HL-60 (cell line): ENCODE results near the gene TBC1D7.

Experiments
- GABPA ChIP-seq: IDR thresholded peaks from 2 replicates; pipeline ENCODE4 v1.6.1; 2012; ENCODE audit warnings: low read depth
- POLR2AphosphoS5 ChIP-seq: IDR thresholded peaks from 2 replicates; pipeline ENCODE4 v1.6.1; 2012; ENCODE audit warnings: low read depth
- SPI1 ChIP-seq: IDR thresholded peaks from 2 replicates; pipeline ENCODE4 v1.6.1; 2012; ENCODE audit warnings: low read depth, mild to moderate bottlenecking, borderline replicate concordance
- TF ChIP-seq, protein P1 (sequence below): IDR thresholded peaks from one replicate; pipeline ENCODE4 v1.5.1; 2011; ENCODE audit warnings: low read length, control low read depth, inconsistent platforms; ENCODE audit not compliant: insufficient read depth
- TF ChIP-seq, protein P2 (sequence below): IDR thresholded peaks from 2 replicates; pipeline ENCODE4 v1.6.1; 2012; ENCODE audit warnings: low read depth; ENCODE audit not compliant: insufficient replicate concordance

DNA sequence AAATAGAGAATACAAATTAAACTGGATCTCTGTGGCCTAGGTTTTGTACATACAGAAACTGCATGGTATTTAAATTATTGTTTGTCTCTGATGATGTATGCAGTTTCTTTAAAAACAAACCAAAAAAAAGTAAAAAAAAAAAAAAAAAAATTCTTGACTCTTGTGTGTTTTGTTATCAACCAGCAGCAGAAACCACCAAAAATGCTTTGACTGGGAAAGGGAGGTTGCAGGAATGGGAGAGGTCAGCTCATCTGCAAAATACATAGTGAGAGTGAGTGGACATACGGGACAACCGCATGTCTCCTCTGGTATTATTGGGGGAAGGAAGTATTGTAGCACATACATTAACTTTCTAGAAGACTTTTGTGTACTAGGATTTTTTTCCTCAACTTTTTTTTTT lies 38.0 kb downstream of the TBC1D7 start:
- TF ChIP-seq, protein P1, sequence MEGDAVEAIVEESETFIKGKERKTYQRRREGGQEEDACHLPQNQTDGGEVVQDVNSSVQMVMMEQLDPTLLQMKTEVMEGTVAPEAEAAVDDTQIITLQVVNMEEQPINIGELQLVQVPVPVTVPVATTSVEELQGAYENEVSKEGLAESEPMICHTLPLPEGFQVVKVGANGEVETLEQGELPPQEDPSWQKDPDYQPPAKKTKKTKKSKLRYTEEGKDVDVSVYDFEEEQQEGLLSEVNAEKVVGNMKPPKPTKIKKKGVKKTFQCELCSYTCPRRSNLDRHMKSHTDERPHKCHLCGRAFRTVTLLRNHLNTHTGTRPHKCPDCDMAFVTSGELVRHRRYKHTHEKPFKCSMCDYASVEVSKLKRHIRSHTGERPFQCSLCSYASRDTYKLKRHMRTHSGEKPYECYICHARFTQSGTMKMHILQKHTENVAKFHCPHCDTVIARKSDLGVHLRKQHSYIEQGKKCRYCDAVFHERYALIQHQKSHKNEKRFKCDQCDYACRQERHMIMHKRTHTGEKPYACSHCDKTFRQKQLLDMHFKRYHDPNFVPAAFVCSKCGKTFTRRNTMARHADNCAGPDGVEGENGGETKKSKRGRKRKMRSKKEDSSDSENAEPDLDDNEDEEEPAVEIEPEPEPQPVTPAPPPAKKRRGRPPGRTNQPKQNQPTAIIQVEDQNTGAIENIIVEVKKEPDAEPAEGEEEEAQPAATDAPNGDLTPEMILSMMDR = no peak
- TF ChIP-seq POLR2AphosphoS5 = no peak
- TF ChIP-seq, protein P2, sequence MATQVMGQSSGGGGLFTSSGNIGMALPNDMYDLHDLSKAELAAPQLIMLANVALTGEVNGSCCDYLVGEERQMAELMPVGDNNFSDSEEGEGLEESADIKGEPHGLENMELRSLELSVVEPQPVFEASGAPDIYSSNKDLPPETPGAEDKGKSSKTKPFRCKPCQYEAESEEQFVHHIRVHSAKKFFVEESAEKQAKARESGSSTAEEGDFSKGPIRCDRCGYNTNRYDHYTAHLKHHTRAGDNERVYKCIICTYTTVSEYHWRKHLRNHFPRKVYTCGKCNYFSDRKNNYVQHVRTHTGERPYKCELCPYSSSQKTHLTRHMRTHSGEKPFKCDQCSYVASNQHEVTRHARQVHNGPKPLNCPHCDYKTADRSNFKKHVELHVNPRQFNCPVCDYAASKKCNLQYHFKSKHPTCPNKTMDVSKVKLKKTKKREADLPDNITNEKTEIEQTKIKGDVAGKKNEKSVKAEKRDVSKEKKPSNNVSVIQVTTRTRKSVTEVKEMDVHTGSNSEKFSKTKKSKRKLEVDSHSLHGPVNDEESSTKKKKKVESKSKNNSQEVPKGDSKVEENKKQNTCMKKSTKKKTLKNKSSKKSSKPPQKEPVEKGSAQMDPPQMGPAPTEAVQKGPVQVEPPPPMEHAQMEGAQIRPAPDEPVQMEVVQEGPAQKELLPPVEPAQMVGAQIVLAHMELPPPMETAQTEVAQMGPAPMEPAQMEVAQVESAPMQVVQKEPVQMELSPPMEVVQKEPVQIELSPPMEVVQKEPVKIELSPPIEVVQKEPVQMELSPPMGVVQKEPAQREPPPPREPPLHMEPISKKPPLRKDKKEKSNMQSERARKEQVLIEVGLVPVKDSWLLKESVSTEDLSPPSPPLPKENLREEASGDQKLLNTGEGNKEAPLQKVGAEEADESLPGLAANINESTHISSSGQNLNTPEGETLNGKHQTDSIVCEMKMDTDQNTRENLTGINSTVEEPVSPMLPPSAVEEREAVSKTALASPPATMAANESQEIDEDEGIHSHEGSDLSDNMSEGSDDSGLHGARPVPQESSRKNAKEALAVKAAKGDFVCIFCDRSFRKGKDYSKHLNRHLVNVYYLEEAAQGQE = no peak
- no peak for TF ChIP-seq GABPA
- TF ChIP-seq SPI1 = no peak
